CD4-positive, alpha-beta T cell treated with Interleukin-1 beta for 1 hour (primary cell): ENCODE results near the gene SIX5.
"Not testable (repeated sequence)": the region's sequence is repeated elsewhere in the genome, so short reads cannot be mapped to it uniquely, and the experiment has no call there.

Experiments used
- DNase-seq, 2 donors: peaks; one replicate each; pipeline ENCODE4 v3.0.0-alpha.2; 2020 to 2022

SIX5 gene

DNA sequence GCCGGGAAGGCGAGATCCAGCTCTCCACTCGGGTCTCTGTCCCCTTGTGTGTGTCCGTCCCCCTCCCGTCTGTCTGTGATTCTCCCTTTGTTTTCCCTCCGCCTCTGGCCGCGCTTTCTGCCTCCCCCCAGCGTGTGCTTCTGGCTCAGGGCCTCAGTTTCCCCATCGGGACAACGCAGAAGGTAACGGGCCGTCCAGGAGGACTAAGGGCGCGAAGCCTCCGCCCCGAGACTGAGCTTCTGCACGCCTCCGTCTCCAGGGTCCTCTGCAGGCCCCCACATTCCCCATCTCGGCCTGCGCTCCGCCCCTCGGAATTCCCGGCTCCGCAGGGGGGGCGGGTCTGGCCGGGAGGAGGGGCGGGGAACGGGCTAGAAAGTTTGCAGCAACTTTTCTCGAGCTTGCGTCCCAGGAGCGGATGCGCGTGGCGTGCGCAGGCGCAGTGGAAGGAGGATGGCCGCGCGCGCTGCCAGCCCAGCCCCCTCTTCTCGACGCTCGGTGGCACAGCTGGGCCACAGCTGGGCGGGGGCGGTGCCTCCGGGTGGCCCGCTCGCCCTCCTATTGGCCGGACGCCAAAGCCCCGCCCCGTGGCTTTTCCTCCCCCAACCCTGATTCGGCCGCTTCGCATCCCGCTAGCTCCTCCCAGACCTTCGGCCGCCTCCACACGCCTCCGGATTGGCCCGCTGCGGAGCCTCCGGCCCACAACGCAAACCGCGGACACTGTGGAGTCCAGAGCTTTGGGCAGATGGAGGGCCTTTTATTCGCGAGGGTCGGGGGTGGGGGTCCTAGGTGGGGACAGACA is at the start of gene SIX5:
SIX5 (minus strand) TSS at position 269 of the 799 bp plus-strand sequence. CDS start 408 bp downstream, outside the sequence.
- DNase-seq: peak; percentile 96

DNA sequence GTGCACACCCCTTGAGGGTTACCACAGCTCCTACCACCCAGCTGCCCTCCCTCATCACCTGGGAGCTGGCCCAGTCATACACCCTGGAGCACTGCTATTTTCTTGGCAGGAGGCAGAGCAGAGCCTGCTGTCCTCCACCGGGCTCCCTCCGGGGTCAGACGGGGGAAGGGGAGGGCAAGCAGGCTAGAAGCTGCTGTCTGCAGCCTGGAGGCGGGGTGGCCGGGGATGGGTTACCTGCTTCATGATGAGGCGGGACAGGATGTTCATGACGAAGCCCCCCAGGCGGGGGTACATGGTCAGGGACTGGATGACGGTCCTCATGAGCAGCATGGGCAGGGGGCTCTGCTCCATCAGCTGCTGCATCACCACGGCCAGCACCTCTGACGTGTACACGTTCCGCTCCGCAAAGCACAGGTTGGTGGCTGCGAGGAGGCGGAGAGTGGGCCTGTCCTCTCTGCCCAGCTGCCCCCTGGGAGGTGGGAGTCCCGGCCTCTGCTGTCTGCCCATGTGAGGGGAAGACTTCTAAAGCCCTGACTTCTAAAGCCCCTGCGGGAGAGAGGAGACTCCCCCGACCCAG is 48.8 kb upstream of the SIX5 start:
- no peak for DNase-seq

DNA sequence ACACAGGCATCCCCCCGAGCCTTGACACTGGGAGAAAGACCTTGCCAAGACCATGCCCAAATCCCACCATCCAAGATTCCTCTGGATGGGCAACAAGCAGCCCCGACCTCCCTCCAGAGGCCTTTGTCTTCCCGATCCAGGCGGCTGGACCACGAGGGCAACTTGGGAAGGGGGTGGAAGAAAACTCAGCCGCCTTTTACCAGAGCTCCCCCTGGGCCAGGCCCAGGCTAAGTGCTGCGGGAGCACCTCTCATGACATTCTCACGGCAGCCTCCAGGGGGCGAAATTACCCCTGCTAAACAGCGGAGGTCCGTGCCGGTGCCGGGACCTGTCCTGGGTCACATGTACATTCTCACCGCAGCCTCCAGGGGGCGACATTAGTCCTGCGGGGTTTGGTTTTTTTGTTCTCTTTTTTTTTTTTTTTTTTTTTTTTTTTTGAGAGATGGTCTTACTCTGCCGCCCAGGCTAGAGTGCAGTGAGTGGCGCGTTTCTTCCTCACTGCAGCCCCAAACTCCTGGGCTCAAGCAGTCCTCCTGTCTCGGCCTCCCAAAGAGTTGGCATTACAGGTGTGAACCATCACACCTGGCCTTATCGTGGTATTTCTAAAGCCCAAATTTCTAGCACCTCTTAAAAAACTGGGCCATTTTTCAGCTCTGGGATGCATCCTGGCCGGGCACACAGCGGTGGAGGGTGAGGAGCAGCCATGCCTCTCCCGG is 48.1 kb upstream of the SIX5 start:
- peak; percentile 95 for DNase-seq

DNA sequence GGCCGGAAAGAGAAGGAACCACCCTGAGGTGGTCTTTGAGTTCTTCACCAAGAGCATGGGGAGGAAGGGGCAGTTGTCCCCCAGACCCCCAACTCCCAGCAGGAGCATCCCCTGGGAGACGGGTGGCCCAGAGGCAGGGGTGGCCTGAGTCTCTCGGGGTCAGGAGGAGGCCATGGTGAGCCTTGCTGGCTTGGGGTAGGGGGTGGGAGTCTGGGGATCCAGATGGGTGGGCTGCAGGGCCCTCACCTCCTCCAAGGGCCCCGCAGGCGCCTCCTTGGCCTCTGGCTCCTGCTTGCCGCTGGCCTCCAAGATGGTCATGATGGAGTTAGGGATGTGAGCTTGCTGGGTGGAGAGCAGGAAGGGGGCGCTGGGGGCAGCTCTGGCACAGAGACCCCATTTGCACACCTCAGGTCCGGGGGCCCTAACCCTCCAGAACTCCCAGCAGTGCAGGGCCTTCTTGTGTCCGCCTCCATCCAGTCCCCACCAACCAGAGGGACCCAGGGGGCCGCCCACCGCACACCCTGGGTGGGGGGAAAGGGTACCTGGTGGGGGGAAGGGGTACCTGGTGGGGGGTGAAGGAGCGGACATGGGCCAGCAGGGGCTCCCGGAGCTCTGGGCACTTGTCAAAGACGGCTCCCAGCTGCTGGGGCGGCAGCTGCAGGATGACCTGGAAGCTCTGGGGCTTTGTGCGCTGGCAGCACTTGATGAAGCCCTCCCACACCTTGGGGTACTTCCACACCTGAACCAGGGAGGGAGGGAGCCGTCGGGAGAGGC is 47.4 kb upstream of the SIX5 start:
- no peak for DNase-seq

DNA sequence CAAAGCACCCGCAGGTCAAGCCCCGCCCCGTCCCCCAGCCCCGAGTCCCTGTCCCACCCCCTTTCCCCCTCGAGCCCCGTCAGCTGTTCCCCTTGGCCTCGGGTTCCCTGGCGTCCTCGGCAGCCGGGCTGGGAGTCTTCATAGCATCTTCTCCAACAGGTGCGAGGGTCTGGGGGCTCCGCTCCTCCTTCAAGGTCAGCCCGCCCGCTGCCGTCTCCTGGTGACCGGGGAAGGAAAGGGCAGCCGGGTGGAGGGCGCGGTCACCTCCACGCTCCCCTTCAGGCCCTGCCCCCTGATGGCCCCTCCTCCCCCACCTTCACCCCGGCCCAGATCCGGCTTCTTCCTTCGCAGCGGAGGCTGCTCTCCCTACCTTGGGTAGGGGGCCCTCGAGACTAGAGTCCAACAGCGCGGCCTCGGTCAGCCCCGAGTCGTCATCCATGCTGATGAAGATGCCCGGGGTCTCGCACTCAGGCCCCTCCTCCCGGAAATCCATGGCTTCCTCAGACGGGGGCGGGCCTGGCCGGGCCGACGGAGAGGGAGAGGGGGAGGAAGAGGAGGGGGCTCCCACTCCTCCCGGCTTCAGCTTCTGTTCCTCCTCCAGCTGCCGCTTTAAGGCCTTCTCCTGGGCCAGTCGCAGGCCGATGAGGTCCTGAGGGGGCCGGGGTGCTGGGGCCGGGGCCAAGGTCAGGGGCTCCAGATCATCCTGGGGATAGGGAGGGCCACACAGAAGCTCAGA is 46.6 kb upstream of the SIX5 start:
- no peak for DNase-seq

DNA sequence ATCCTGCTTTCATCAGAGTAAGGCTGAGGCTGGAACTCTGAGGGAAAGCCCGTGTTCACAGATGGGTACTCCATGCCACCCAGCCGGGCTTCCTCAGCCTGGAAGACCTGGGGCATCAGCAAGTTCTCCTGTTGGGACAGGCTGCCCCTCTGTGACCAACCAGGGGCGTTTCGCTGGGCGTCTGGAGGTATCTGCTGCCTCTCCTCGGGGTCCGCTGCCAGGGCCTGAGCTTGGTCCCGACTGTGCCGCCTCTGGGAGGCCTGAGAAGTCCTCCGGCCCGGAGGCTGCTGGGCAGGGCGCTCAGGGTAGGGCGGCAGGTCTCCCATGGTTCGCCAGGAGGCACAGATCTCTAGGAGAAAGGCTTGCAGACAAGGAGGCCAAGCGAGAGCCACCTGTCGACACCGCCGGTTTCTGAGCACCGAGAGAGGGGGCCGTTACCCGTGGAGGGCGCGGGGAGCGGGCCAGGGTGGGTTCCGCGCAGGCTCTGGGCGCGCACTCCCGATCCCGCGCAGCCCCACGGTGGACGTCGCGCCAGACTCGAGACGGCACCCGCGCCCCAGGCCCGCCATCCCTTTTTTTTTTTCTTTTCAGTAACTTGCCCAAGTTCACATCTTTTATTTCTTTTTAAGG is 45.9 kb upstream of the SIX5 start, which contains the start of gene RSPH6A:
RSPH6A (minus strand) TSS at position 458 of the 630 bp plus-strand sequence; CDS start at position 326, 132 bp downstream.
- DNase-seq: no peak

DNA sequence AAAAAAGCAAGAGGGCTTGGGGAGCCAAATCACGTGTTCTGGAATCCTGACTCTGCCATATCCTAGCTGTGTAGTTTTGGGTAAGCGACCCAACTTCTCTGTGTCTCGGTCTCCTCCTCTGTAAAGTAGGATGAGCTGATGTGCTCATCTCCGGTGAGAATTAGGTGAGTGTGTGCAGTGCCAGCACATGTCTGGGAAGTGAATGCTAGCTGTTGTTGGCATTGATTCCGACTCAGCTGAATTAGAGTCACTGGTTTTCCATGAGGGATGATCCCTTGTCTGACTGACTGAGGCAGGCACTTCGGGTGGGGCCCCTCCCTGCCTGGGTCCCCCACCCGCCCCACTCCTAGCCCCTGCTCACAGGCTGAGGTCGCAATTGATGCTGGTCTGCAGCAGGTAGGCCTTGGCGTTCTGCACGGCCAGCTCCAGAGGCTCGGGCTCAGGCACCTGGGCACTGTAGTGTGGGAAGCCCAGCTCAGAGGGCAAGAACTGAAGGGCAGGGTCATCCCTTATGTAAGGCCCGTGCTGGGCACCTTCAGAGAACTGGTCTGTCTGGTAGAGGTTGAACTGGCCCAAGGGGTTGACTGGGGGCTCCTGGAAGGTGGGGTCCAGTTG is 45.2 kb upstream of the SIX5 start:
- DNase-seq: no peak

DNA sequence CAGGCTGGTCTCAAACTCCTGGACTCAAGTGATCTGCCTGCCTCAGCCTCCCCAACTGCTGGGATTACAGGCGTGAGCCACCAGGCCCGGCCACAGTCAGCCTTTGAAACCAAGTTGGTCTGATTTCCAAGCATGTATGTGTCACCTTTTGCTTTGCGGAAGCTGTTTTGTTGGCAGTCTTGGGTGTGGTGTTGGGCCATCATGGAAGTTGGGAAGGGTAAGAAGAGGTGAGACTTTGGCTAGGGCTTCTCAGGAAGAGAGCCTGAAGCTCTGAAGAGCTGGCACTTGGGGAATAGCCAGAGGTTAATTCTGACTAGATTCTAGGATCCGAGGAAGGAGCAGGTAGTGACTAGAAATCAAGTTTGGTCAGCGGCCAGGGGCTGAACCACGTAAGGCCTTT is 43.2 kb upstream of the SIX5 start:
- no peak for DNase-seq

DNA sequence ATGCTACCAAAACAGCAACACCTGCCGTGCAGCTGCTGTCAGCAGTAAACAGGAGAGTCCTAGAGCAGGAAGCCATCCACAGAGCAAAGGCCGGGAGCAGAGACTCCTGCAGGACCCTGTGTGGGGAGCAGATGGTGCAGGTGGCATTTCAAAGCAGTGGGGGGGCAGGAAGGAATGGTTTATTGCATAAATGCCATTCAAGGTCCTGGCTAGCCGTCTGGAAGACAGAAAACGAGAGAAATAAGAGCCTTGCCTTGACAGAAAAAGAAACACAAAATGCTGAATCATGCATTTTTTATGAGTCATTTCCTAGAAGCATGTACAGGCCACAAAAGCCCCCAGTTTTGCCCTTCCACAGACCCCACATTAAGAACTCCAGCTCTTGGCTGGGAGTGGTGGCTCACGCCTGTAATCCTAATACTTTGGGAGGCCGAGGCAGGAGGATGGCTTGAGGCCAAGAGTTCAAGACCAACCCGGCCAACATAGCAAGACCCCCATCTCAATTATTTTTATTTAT is 40.6 kb upstream of the SIX5 start:
- no peak for DNase-seq

DNA sequence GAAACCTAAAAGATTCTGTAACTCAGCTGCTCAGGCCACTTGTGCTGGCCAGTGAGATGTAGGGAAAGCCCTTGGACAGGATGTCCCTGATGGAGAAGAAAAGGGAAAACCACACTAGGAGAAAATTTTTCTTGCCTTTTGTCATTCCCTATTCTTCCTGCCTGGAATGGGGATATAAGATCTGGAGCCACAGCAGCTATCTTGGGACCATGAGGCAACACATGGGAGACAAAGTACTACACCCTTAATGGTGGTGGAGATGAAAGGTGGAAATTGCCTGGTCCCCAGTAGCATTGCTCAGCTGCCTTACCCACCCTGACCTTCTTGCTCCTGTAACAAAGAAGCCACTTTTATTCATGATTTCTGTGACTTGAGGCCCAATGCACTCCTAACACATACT is 36.7 kb upstream of the SIX5 start:
- DNase-seq: no peak

DNA sequence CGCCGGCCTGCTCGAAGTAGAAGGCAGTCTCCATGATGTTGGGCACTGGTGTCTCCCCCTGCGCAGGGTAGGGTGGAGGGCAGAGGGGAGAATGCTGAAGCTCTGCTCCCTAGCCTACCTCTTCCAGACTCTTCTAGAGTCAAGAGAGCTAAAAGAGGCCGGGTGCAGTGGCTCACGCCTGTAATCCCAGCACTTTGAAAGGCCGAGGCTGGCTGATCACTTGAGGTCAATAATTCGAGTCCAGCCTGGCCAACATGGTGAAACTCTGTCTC is 35.8 kb upstream of the SIX5 start:
- no peak for DNase-seq

DNA sequence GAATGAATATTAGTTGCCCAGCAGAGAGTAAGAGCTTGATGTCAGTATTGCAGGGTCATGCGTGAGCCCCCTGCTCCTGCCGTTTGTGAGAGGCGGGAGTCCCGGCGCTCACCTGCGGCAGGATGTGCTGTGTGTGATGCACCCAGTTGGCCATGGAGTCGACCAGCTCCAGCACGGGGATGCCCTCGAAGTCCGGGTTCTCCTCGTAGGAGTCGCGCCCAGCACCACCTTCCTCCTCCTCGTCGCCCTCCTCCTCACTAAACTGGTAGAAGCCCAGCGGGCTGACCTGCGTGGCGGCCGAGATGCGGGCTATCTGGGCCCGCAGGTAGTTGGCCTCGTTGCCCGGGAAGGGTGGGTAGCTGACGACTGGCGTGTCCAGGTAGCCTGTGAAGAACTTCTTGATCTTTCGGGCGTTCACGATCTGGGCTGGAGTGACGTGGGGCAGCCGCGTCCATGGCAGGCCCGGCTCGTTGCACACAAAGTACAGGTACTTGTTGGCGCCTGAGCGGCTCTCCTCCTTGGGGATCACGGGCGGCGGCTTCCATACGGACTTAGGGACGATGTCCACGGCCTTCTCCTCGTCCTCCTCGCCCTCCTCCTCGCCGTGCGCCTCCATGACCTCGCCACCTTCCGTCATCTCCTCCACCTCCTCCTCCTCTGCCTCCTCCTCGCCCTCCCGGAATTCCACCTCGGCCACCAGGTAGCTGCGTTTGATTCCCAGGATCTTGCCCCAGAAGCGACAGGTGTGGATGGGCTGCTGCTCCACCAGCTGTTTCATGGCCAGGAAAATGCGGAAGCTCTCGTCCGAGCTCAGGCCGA is 35.3 kb upstream of the SIX5 start:
- DNase-seq: no peak

DNA sequence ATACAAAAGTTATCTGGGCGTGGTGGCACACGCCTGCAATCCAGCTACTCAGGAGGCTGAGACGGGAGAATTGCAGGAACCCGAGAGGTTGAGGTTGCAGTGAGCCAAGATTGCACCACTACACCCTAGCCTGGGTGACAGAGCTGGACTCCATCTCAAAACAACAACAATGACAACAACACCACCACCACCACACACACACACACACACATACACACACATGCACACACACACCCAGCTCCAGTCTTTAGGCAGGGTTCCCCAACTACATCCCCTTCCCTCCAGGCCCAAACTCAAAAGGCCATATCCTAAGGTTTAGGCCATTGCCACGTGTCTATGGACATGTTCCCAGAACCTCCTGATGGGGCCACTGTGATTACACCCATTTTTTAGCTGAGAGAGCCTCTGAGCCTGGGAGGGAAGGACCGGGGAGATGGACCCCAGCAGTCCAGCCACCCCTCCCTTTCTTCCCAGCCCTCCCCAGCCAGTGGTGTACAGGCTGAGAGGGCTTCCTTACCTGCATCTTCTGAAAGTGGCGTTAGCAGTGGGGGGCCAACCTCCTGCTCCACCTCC is 32.6 kb upstream of the SIX5 start:
- no peak for DNase-seq

DNA sequence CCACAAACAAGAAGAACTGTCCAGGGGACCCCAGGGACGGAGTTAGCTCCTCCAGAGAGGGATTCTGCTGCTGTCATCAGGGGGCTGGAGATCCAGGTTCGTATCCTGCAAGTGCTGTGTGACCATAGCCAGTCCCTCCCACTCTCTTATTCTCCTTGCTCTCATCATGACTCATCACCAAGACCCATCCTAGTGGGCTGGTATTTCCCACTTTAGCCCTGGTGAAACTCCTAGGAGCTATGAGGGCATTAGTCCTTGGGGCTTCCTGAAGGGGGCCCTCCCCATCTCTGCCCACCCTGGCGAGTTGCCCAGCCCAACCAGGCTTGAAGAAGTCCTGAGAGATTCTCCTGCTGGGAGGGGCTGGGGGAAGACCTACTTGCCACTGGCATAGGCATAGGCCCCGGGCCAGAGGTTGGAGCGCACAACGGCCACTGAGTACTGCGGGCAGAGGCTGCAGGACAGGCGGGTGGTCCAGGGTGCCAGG is 31.1 kb upstream of the SIX5 start:
- no peak for DNase-seq

DNA sequence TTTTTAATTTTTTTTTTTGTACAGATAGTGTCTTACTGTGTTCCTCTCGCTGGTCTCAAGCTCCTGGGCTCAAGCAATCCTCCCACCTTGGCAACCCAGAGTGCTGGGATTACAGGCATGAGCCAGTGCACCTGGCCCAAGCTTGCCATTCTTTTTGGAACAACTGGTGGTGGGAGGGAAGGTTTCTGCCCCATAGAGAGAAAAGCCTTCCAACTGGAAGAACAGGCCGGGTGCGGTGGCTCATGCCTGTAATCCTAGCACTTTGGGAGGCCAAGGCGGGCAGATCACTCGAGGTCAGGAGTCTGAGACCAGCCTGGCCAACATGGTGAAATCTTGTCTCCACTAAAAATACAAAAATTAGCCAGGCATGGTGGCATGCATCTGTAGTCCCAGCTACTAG is 30.5 kb upstream of the SIX5 start:
- DNase-seq: not testable (repeated sequence)

DNA sequence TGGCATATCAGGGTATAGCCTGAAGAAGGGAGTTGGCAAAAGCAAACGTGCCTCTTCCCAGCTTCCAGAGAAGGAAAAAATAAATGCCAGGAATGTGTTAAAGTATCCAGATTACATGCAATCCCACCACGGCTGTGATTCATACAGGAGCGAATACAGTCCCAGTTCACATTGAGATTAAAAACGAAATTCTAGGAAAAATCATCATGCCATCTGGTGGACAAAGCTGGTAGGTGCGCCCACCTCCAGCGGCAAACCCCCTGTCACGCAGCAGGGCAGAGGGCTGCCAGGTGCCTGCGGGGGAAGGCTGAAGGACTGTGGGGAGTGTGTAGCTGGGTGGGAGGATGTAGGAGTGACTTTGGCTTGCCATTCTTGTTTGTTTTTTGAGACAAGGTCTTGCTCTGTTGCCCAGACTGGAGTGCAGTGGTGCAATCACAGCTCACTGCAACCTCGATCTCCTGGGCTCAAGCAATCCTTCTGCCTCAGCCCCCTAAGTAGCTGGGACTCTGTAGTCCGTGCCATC is 30.0 kb upstream of the SIX5 start:
- DNase-seq: peak; percentile 56 to 71

DNA sequence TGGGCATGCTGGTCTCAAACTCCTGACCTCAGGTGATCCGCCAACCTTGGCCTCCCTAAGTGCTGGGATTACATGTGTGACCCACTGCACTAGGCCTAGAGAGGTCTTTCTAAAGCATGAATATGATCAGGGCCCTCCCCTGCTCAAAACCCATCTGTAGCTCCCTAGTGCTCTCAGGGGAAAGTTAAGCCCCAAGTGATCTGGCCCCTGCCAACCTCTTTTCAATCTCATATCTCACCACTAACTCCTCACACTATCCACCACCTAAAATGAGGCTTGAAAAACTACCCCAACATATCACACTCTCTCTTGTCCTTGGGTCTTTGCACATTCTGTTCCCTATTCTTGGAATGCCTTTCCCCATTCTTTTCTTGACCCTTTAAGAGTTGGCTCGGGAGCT is 25.6 kb upstream of the SIX5 start:
- no peak for DNase-seq

DNA sequence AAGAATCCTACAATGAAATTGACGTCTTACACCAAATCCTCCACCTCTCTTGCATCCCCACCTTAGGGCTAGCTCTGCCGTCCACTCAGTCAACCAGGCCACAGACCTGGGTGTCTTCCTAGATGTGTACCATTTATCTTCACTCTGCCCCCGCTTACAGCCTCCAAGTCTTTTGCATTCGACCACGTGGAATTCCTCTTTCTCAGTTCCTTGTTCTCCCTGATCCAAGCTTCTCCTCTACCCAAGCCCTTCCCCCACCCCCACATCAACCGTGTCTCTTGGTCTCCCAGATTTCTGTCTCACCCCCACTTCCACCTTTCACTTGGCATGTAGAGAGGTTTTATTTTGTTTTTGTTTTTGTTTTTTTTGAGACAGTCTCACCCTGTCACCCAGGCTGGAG is 24.8 kb upstream of the SIX5 start:
- DNase-seq: no peak

DNA sequence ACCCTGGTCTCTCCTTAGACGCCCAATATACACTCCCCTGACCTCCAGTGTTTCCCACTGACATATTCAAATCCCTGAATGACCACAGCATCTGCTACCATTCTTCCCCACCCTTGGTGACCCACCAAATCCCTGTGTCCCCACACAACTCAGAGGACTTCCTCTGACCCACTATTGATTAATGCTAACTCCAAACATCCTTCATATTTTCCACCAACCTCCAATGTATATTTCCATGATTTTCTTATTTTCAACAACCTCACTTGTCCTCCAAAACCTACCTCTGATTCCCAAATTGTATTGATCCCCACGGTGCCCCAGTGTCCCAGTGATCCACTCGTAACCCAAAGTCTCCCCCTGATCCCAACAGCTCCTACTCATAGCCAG is 24.1 kb upstream of the SIX5 start:
- DNase-seq: no peak
